HL-60 (cell line): ENCODE data around the gene KCNJ12.
"Not testable (repeated sequence)": the region's sequence is repeated elsewhere in the genome, so short reads cannot be mapped to it uniquely, and the experiment has no call there.

Experiments used
- POLR2AphosphoS5 ChIP-seq: IDR thresholded peaks from 2 replicates; pipeline ENCODE4 v1.6.1; 2012; ENCODE audit warnings: low read depth
- TF ChIP-seq, protein P1 (sequence below): IDR thresholded peaks from 2 replicates; pipeline ENCODE4 v1.6.1; 2012; ENCODE audit warnings: low read depth; ENCODE audit not compliant: insufficient replicate concordance
- TF ChIP-seq, protein P2 (sequence below): IDR thresholded peaks from one replicate; pipeline ENCODE4 v1.5.1; 2011; ENCODE audit warnings: low read length, control low read depth, inconsistent platforms; ENCODE audit not compliant: insufficient read depth

DNA sequence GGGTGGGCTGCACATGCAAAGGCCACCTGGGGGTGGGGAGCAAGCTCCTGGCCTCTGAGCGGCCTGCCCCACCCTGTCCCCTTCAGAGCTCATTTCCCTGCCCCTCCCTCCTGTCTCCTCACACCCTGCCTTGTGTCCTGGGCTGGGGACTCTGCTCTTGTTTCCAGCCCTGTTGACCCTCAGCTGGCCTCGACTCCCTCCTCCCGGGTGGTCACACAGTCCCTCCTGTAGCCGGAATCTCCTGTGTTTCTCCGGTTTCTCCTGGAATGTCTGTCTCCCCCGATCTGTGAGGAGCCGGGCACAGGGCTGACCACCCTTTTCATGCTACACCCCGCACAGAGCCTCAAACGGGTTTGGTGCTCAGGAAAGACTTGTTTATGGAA lies 24.0 kb downstream of the KCNJ12 start:
- TF ChIP-seq, protein P1, sequence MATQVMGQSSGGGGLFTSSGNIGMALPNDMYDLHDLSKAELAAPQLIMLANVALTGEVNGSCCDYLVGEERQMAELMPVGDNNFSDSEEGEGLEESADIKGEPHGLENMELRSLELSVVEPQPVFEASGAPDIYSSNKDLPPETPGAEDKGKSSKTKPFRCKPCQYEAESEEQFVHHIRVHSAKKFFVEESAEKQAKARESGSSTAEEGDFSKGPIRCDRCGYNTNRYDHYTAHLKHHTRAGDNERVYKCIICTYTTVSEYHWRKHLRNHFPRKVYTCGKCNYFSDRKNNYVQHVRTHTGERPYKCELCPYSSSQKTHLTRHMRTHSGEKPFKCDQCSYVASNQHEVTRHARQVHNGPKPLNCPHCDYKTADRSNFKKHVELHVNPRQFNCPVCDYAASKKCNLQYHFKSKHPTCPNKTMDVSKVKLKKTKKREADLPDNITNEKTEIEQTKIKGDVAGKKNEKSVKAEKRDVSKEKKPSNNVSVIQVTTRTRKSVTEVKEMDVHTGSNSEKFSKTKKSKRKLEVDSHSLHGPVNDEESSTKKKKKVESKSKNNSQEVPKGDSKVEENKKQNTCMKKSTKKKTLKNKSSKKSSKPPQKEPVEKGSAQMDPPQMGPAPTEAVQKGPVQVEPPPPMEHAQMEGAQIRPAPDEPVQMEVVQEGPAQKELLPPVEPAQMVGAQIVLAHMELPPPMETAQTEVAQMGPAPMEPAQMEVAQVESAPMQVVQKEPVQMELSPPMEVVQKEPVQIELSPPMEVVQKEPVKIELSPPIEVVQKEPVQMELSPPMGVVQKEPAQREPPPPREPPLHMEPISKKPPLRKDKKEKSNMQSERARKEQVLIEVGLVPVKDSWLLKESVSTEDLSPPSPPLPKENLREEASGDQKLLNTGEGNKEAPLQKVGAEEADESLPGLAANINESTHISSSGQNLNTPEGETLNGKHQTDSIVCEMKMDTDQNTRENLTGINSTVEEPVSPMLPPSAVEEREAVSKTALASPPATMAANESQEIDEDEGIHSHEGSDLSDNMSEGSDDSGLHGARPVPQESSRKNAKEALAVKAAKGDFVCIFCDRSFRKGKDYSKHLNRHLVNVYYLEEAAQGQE, result not testable (repeated sequence)
- TF ChIP-seq, protein P2, sequence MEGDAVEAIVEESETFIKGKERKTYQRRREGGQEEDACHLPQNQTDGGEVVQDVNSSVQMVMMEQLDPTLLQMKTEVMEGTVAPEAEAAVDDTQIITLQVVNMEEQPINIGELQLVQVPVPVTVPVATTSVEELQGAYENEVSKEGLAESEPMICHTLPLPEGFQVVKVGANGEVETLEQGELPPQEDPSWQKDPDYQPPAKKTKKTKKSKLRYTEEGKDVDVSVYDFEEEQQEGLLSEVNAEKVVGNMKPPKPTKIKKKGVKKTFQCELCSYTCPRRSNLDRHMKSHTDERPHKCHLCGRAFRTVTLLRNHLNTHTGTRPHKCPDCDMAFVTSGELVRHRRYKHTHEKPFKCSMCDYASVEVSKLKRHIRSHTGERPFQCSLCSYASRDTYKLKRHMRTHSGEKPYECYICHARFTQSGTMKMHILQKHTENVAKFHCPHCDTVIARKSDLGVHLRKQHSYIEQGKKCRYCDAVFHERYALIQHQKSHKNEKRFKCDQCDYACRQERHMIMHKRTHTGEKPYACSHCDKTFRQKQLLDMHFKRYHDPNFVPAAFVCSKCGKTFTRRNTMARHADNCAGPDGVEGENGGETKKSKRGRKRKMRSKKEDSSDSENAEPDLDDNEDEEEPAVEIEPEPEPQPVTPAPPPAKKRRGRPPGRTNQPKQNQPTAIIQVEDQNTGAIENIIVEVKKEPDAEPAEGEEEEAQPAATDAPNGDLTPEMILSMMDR, result not testable (repeated sequence)
- TF ChIP-seq POLR2AphosphoS5, result not testable (repeated sequence)
